Erythroblast (primary cell): ENCODE results near the gene NPM1.

Source experiments
- GATA1 ChIP-seq: IDR thresholded peaks from 2 replicates; pipeline ENCODE4 v1.6.1; 2011; ENCODE audit warnings: low read depth, mild to moderate bottlenecking, control low read depth, low read length, moderate library complexity
- POLR2A ChIP-seq: IDR thresholded peaks from 2 replicates; pipeline ENCODE4 v1.6.1; 2011; ENCODE audit warnings: mild to moderate bottlenecking, low read length

DNA sequence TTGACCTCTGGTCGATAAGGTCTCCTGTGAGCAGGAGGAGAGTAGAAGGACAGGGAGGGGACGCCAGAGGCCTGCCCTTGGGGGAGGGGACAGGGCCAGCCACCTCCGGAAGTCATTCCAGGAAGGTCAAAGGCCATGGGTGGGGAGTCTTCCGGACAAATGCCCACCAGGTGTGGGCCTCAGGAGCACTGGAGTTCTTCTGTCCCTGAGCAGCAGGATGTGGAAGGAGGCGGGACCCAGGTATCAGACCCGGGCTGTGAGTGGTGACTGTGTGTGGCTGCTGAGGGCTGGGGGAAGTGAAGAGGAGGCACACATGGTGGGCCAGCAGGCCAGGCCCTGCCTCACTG lies 45.7 kb downstream of the NPM1 start:
- TF ChIP-seq POLR2A (no peak), GATA1 (no peak)
